NCI-H2107 treated with DMSO at 0.1 percent for 48 hours (cell line): Measurements from ENCODE around the gene EGFLAM.

Experiments used
- DNase-seq: peaks from one replicate; lab custom pipeline; 2025; ENCODE audit not compliant: unreplicated experiment; lab: John Stamatoyannopoulos, UW

The EGFLAM gene

DNA sequence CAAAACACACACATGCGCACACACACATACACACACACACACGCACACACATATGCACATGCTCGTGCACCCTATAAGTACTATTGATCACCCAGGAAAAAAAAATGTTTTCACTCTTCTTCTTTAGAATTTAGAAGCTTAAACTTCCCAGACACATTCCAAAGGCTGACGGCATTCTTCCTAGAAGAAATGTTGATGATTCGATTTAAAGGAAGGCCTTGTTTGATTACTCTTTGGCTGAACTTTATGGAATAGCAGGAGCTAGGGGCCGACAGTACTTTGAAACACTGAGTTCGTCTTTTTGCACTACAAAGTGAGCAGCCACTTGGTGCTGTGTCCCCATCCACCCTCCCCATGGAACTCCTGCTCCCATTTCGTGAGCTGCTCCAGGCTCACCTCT, 113.2 kb downstream of the EGFLAM start:
- no peak for DNase-seq

DNA sequence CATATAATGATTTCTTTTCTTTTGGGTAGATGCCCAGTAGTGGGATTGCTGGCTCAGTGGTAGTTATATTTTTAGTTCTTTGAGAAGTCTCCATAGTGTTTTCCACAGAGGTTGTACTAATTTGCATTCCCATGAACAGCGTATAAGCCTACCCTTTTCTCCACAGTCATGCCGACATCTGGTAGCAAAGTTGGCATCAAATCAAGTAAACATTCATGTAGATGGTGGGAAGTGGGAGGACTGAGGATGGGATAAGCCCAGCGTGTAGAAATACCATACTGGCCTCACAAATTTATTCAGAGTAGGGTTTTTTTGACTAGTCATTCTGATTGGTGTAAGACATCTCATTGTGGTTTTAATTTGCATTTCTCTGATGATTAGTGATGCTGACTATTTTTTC, 115.4 kb downstream of the EGFLAM start:
- DNase-seq: no peak

DNA sequence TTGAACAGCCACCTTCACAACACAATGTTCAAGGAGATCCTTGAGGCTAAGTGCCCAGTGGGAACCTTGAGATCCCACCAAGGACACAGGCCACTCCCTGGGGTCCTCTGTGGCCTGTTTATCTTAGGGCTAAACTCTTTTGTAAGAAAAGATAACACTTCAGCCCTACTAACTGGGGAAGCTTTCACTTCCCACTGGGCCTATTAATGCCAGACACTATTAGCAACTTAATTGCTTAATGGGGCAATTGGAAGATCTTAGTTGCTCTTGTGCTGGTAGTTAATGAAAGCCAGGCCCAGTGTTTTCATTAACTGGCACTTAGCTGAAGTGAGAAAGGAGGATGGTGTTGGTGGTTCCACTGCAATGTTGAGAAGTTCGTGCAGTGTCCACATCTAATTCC, 117.1 kb downstream of the EGFLAM start:
- DNase-seq: no peak

DNA sequence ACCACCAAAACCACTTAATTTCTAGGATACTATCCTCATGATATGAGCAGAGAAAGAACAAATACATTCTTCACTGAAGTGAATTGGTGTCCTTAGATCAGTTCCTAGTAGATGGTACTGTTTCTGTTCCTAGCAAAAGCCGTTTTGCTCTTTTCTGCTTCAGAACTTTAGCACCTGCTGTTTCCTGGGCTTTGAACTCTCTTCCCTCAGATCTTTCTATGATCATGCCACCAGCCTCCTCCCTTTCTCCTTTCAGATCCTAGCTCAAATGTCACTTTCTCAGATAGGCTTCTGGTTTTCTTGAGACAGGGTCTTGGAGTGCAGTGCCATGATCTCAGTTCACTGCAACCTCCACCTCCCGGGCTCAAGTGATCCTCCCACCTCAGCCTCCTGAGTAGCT, 118.0 kb downstream of the EGFLAM start:
- DNase-seq: no peak

DNA sequence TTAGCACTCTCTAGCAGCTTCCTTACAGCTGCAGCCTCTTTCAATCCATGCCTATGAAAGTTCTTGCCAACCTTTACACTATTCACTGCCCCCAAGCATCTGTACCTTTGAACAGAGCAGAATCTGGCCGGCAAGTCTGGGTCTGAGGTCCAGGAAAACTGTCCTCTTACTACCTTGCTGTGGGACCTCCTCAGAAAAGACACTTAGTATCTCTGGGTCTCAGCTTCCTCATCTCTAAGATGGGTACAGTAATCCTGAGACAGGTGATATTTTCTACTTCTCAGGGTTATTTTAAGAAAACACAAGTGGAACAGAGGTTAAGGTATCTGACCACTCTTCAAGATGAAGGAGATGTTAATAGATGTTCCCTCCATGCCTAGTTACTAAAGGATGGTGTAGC, 120.2 kb downstream of the EGFLAM start:
- no peak for DNase-seq

DNA sequence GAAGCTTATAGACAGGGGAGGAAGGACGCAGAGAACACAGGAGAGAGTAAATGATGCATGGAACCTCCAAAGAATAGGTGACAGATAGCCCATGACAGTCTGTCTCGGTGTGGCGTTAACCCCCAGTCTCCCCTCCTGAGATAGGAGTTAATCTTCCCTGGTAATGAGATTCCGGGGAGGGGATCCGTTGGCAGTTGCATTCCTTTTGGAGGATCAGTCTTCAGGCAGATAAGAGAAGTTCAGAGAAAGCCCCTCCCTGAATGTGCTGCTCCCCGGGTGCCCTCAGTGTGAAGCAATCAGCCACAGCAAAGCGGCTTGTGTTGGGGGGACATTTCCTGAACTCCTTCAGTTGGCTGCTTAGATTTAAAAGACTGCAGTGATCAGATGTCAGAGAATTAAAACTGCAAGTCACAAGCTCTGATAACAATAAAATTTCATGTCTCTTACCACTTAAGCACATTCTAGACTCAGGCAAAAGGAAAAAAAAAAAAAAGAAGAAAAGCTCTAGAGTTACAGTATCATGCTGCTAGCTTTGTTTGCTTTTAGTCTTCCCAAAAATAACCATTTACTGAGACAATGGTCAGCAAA, 121.1 kb downstream of the EGFLAM start:
- DNase-seq: no peak

DNA sequence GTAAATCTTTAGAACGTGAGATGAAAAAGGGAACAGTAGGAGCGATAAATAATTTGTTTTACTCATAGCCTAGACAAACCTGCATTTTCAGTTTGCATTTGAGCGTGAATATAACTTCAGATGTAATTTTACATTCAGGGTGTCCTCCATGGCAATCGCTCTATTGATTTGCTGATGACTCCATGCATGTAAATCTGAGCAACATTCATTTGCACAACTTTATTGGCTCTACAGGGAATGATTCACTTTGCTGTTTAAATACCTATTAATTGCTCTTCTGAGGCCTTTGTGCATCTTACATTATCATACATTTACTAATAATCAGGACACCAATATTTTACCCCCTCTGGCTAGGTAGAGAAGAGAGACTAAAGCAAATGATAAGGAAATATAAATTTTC, 122.2 kb downstream of the EGFLAM start:
- DNase-seq: no peak

DNA sequence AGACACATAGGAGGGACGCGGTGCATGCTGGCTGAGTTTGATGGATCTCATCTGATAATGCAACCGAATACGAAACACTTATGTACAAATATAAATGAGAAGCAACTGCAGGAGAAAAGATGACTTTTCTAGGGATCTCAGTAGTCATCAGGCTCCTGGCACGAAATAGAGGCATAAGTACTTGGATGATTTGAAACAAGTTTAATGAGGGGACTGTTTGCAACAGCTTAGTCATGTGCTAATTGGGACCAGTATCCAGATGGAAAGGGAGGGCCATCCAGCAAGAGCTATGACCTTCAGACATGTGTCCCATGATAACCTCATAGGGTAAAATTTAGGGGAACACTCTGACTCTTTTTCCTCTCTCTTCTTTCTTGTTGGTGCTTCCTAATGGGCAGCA, 123.0 kb downstream of the EGFLAM start:
- DNase-seq: no peak

DNA sequence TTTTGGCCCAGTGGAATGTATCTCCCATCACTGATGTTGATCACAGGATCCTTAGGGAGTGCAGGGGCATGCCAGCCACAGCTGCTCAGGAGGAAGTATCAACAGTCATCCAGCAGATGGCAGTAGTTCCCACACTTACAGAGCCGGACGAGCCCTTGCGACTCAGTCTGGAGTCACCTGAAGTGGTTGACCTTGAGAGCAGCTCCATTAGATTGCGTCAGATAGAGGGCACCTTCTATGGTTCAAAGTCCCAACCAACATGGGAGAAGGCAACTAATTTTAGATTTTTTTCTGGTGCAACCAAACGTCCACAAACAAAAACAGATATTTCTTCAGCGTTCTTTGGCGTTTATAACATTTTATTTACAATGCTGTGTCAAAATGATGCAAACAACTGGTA, 124.5 kb downstream of the EGFLAM start:
- DNase-seq: peak; percentile 62

DNA sequence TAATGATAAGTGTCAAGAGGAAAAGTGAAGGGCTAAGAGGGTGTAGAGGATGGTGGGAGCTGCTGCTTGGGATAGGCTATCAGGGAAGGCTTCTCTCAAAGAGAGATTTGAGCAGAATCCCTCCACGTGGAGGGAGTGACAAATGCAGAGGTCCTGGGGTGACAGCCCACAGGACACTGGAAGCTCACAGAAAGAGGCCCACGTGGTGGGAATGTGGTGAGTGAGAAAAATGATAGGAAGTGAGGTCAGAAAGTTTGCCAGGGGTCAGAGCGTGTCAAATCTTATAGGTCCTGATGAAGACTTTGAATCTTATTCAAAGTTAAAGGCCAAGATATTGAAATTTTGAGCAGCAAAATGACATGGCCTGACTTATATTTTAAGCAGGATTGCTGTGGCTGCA, 125.3 kb downstream of the EGFLAM start:
- DNase-seq: no peak

DNA sequence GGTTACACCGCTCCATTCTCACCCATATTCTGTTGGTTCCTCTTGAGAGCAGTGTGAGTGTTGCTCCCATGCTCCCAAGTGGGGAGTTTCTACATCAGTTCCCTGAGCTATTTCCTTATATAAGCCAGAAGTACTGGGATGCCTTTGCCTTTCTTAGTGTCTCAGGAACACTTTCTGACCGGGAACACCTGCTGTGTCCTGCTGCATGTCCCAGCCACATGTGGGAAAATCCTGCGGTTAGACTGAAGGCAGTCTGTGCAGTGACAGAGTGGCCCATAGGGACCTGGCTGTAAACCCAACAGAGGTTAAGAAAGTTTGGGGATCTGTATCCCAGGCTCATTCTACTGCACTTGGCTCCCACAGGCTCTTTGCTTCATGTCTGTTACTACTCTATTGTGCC, 126.0 kb downstream of the EGFLAM start:
- DNase-seq: no peak

DNA sequence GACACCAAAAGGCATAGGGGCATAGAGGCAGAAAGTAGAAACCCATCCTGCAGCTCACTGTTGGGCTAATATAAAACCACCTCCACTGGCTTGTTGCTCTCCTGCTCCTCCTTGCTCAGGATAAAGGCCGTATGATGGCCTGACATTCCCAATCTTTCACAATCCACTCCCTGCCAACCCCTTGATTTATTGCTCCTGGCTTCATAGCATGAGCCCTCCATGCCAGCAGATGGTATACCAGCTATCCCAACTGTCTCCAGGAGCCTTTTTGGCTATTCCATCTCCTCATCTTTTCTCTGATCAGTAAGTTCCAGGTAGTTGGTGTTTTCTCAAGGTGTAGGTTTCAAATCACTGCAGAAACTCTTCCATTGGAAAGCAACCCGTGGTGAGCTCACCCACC, 128.8 kb downstream of the EGFLAM start:
- no peak for DNase-seq

DNA sequence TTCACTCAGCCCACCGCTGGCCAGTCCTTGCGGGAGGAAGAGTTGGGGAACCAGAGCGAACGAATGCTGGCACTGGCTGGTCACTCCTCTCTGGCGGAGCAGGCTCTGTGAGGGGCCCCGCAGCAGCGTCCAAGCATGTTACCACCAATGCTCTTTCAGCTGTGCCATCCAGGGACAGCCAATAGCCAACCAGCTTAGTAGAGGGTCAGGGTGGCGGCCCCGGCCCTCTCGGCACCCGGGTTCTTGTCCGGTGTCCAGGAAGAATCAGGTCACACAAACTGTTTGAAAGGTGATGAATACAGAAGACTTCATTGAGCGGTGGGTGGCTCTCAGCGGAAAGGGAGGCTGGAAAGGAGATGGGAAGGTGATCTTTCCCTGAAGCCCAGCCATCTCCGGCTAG, 135.3 kb downstream of the EGFLAM start:
- DNase-seq: no peak

DNA sequence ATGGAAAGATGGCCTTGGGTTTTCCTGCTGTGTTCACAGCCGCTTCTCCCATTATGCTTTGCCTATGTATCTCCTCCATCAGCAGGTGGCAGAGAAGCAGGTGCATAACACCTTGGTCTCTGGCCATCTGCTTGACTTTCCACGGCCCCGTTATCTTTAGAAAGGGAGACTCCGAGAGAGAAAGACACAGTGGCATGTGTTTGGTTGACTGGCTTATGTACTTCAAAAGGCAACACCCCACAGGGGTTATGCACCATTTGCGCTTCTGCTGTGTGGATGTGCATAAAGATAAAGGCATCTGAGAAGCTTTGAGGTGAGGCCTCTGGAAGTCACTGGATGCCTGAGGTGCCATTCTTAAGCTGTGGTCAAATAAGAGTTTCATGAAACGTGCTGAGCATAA, 138.4 kb downstream of the EGFLAM start:
- no peak for DNase-seq

DNA sequence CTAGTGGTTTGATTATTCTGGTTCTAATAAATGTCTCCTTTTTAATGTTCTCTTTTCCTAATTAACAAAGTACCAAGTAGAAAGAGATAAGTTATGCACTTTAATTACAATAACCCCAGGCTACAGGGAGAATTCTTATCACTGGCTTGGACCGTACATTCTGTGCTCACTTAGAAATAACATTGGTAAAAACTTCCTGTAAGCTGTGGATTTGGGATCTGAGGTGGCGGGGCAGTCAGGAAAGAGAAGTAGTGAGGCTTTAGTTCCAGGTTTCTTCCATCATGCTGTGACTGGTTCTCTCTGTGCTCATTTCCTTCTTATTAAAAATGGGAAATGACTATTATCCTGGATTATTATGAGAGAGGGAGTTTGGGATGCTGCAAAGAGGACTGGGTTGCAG, 142.0 kb downstream of the EGFLAM start:
- DNase-seq: no peak

DNA sequence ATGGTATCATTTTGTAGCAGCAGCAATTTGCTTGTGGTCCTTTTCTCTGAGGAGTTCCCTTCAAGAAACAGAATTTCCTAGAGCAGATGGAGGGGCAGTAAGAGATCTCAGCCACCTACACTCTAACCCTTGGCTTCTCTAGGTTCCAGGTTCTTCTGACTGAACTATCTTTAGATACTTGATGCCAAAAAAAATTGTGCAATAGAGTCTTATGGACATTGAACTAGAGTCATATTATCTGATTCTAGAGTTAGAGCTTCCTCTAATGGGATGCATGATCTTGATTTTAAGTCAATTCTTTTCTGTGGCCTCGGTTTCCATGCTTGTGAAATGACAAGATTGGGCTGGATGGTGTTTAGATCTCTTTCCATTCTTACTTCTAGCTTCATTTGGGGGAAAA, 142.8 kb downstream of the EGFLAM start:
- DNase-seq: no peak

DNA sequence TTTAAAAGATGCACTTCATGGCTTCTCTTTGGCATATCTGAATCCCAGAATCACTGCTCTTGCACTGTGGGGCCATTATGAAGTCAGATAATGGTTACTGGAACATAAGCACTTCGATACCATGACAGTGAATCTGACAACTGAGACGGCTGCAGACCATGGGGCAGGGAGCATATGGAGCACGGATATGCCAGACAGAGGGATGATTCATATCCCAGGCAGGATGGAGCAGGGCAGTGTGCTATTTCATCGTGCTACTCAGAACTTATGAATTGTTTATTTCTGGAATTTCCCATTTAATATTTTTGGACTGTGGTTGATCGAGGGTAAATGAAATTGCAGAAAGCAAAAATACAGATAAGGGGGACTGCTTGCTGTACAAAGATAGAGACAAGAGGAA, 145.0 kb downstream of the EGFLAM start:
- DNase-seq: no peak

DNA sequence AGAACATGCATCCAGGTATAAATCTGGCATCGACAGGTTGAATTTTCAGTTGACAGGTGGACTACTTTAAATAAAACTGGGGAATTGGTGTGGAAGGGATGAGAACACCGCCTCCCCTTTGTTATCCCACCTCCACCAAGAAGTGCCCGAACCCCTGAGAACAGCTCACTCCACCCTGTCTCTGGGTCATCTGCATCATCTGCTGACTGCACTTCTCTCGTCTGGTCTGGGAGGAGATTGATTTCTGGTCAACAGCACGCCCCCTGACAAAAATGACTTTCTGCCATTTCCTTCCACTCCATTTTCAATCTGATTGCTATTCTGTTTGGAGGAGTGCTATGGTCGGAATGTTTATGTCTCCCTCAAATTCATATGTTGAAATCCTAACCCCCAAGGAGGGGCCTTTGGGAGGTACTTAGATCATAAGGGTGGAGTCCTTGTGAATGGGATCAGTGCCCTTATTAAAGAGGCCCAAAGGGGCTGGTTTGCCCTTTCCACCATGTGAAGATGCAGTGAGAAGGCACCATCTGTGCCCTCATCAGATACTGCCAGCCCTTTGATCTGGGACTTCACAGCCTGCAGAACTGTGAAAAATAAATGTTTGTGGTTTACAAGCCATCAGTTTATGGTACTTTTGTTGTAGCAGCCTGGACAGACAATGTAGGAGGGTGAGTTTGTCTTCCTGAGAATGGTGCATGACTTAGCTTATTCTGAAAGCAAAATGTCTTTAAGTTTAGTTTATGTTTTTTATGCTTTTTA, 145.7 kb downstream of the EGFLAM start:
- no peak for DNase-seq

DNA sequence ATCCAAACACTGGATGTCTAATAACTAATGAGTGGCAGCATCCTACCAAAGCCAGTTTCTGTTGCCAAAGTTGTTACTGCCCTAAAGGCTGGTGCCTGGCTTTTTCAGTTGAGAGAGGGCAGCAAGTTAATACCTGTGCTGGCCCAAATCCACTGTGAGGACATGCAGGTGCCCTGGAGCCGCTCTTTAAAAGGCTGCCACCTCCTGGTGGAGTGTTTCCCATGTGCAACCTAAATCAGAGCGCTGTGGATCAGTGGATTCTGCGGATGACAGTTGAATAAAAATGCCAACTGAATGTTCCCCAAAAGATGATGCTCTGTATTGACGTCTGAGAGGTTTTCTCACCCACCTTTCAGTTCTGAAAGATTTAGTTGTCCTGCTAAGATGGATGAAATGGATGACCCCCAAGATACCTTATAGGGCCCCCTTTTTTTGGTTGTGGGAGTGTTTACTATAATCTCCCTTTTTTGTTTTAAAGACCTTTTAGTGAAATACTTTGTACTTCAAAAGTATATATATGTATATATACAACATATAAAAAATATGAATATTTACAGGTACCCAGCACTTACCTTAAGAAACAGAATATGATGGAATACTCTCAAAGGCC, 146.4 kb downstream of the EGFLAM start:
- no peak for DNase-seq

DNA sequence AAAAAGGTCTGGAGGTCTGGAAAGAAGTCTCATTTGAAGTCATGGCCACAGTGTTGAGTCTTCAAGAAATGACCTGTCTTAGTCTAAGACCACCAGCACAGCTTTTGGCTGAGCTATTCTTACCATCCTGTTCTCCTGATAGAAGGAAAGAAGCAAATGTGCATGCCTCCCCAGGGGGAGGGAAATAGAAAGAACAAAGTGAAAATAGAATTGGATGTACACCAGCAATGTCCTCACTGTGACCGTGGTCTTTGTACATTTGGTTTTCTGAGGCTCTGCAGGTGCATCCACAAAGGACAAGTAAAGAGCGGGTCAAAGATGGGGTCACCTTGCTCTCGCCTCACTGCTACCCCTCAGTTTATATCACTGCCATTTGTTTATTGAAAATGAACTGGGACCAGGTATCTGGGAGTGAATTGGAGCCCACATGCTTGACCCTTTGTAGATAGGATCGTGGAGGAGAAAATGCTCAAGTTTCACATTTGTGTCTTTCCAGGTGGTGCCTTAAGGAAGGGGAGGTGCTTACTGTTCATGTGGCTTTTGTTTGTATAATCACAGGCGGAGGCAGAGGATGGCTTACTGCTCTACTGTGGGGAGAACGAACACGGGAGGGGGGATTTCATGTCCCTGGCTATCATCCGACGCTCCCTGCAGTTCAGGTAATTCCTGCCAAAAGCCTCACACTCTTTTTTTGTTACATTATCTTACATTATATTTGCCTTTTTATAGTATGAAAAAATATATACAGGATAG, 150.3 kb downstream of the EGFLAM start:
- DNase-seq: no peak

DNA sequence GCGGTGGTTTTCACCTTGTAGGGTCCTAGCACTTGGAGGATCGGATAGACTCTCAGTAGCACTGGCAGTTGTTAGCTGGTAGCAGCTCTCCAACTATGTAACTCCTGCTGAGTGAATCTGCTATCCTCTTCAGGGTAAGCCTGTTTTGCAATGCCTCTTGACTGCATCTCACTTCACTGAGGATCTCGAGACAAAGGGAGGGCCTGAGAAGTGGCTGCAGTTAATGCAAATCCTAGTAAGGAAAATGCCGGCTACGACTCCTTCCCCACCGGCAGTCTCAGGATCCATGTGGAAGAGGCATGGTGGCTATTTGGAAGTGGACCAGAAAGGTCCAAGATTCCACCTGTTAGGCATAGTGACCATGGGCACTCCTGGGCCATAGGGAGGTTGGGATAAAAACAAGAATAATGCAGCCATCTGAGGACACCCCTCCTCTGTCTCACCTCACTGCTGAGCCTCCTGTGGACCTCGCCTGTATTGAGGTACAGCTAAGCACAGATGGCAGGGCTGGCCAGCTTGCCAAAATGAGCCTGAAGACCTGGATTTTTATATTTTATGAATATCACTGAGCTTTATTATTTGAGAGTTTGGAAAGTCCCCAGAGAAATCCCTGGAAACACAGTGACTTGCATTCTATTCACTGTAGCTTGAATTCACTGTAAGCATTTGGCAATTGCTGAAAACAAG, 152.1 kb downstream of the EGFLAM start:
- DNase-seq: no peak
